ENCODE measurements around the gene ATE1. TPM values are rescaled to one million over a fixed set of nuclear protein-coding genes. Genes with fewer than 3 reads are reported as not detected.

Gene ATE1
- total and polyA plus RNA-seq, 2 donors (not counting 3 experiments of a cell fraction or from before 2014, with no cell fraction given), result 8.7 to 27.1 TPM

- H3K79me2 ChIP-seq (ENCODE audit: control insufficient read depth, insufficient read depth, low read length), result no peaks in the 10 kb centered on the region
- H3K9me1 ChIP-seq (replicated peaks; ENCODE audit: control insufficient read depth, extremely low read depth, insufficient read depth, low read length), result no peaks in the 10 kb centered on the region
- H3K4me1 ChIP-seq (ENCODE audit: control insufficient read depth, extremely low read depth, insufficient read depth, low read length), result peaks cover 8% of the 10 kb centered on the region
- no peak overlapping the region for H3K4me2 ChIP-seq (ENCODE audit: insufficient read depth, low read length)
- H4K20me1 ChIP-seq (replicated peaks; ENCODE audit: control insufficient read depth, extremely low read depth, insufficient read depth, low read length), result no peaks in the 10 kb centered on the region
- FAIRE-seq, result no peak
- intact Hi-C loops (cut with micrococcal nuclease), result no loop called here
- CTCF ChIA-PET, result no interaction called here
- H3K9ac ChIP-seq (replicated peaks; ENCODE audit: extremely low read depth, insufficient read depth, low read length), result no peak overlapping the region
- dilution Hi-C loops (cut with MboI; ENCODE audit: extremely low pct_ligation_motif_present, low sequenced_read_pairs), result no loop called here
- peaks cover 0 to 2% of the 10 kb centered on the region in 2 experiments for H3K36me3 ChIP-seq (ENCODE audit: control insufficient read depth in 2 of 2, extremely low read depth in 1 of 2, insufficient read depth in 2 of 2, low read length in 2 of 2)
- H2AFZ ChIP-seq (ENCODE audit: low read depth, low read length), result no peak overlapping the region
- H3K27me3 ChIP-seq (ENCODE audit: control insufficient read depth in 2 of 2, insufficient read depth in 2 of 2, low read length in 2 of 2), result no peaks in the 10 kb centered on the region
- H3K4me3 ChIP-seq (replicated peaks in 1 of 3; ENCODE audit: insufficient read depth in 1 of 3, low read depth in 1 of 3, low read length in 3 of 3), result no peak overlapping the region
- no TSS peak for BruUV-seq (replicated peaks)
- no peak for DNase-seq (ENCODE audit: low read depth, low spot score)
- POLR2A ChIA-PET, result no interaction called here
- H3K9me3 ChIP-seq (replicated peaks; ENCODE audit: control insufficient read depth, insufficient read depth, low read length), result no peaks in the 10 kb centered on the region
- H3K27ac ChIP-seq (ENCODE audit: insufficient read depth, low read depth, low read length), result no peak overlapping the region
- TF ChIP-seq, protein P1, sequence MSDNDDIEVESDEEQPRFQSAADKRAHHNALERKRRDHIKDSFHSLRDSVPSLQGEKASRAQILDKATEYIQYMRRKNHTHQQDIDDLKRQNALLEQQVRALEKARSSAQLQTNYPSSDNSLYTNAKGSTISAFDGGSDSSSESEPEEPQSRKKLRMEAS (IDR thresholded peaks at IDR 0.05; ENCODE audit: insufficient read depth, insufficient read length), result no peak
- TF ChIP-seq FOS (IDR thresholded peaks at IDR 0.05; ENCODE audit: borderline replicate concordance, insufficient read depth, low read length), result no peak
- no peak for TF ChIP-seq POLR2AphosphoS5 (IDR thresholded peaks at IDR 0.05; ENCODE audit: insufficient read depth, low read depth, low read length)
- TF ChIP-seq EZH2 (IDR thresholded peaks at IDR 0.05; ENCODE audit: borderline replicate concordance, low read depth, low read length, severe bottlenecking), result no peak
- no peak for TF ChIP-seq GATA2 (IDR thresholded peaks at IDR 0.05; ENCODE audit: insufficient read depth, insufficient read length, low read depth, low read length)
- no peak for TF ChIP-seq MYC (IDR thresholded peaks at IDR 0.05; ENCODE audit: low read depth, low read length)
- no peak for TF ChIP-seq POLR2A (IDR thresholded peaks at IDR 0.05; ENCODE audit: low read depth, low read length)
- TF ChIP-seq, protein P2, sequence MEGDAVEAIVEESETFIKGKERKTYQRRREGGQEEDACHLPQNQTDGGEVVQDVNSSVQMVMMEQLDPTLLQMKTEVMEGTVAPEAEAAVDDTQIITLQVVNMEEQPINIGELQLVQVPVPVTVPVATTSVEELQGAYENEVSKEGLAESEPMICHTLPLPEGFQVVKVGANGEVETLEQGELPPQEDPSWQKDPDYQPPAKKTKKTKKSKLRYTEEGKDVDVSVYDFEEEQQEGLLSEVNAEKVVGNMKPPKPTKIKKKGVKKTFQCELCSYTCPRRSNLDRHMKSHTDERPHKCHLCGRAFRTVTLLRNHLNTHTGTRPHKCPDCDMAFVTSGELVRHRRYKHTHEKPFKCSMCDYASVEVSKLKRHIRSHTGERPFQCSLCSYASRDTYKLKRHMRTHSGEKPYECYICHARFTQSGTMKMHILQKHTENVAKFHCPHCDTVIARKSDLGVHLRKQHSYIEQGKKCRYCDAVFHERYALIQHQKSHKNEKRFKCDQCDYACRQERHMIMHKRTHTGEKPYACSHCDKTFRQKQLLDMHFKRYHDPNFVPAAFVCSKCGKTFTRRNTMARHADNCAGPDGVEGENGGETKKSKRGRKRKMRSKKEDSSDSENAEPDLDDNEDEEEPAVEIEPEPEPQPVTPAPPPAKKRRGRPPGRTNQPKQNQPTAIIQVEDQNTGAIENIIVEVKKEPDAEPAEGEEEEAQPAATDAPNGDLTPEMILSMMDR (IDR thresholded peaks at IDR 0.05; ENCODE audit: extremely low read depth in 1 of 2, insufficient read depth in 1 of 2, low read depth in 1 of 2, low read length in 2 of 2), result no peak
- TF ChIP-seq JUN (IDR thresholded peaks at IDR 0.05; ENCODE audit: borderline replicate concordance, insufficient read depth, insufficient read length, low read depth), result no peak
These were observed 21.6 kb upstream of the ATE1 start for GRCh38 chr10:121949451-121949850.
